Sigmoid colon (tissue), 7 donors: ENCODE measurements around the gene HSPA1A. TPM values are rescaled to one million over a fixed set of nuclear protein-coding genes. Genes with fewer than 3 reads are reported as not detected.
"Not testable (repeated sequence)": the region's sequence is repeated elsewhere in the genome, so short reads cannot be mapped to it uniquely, and the experiment has no call there.

ENCODE experiments used
- DNase-seq: peaks from one replicate; pipeline ENCODE4 v3.0.0-alpha.2; 2019
- H3K27ac ChIP-seq, 4 donors: fragments of 200-600 bp; sonication (generic); one replicate each; pipeline ENCODE4 v1.5.1; 2016 to 2019; ENCODE audit warnings: mild to moderate bottlenecking in 1 of 4
- H3K27me3 ChIP-seq, 3 donors: fragments of 200-600 bp; sonication (generic); one replicate each; pipeline ENCODE4 v1.5.1; 2019; ENCODE audit warnings: mild to moderate bottlenecking in 1 of 3
- H3K36me3 ChIP-seq, 4 donors: fragments of 200-600 bp; sonication (generic); one replicate each; pipeline ENCODE4 v1.5.1; 2016 to 2019
- H3K4me1 ChIP-seq, 4 donors: fragments of 200-600 bp; sonication (generic); one replicate each; pipeline ENCODE4 v1.5.1; 2017 to 2019
- H3K4me3 ChIP-seq, 4 donors: fragments of 200-600 bp; sonication (generic); one replicate each; pipeline ENCODE4 v1.5.1; 2017 to 2019; ENCODE audit warnings: mild to moderate bottlenecking in 2 of 4, moderate library complexity in 1 of 4
- H3K9me3 ChIP-seq, 4 donors: fragments of 200-600 bp in 3 of 4; sonication (generic) in 3 of 4; one replicate each; pipeline versions ENCODE4 v1.5.1 to v1.6.1; 2013 to 2019
- CTCF ChIP-seq, 4 experiments: fragments of 450-650 bp in 3 of 4; fragments of 200-600 bp in 1 of 4; IDR thresholded peaks; one replicate each; pipeline ENCODE4 v1.5.1; 2016 to 2019; ENCODE audit warnings: antibody characterized with exemption in 4 of 4, mild to moderate bottlenecking in 3 of 4, moderate library complexity in 2 of 4
- EP300 ChIP-seq, 4 donors: sonication (generic); formaldehyde crosslinking; IDR thresholded peaks; one replicate each; pipeline ENCODE4 v1.6.1; 2017; ENCODE audit warnings: antibody characterized with exemption in 4 of 4
- POLR2A ChIP-seq, 2 donors: fragments of 450-650 bp; IDR thresholded peaks; one replicate each; pipeline ENCODE4 v1.6.1; 2016; ENCODE audit warnings: antibody characterized with exemption in 2 of 2, mild to moderate bottlenecking in 2 of 2, moderate library complexity in 2 of 2
- POLR2AphosphoS5 ChIP-seq, 4 donors: sonication (generic); formaldehyde crosslinking; IDR thresholded peaks; one replicate each; pipeline ENCODE4 v1.6.1; 2017; ENCODE audit warnings: antibody characterized with exemption in 4 of 4
- WGBS, 2 donors: extraction: QIAGEN DNeasy Blood & Tissue Kit; methylation state at CpG; one replicate each; pipeline ENCODE4 v1.1.7; 2013; 5-methylcytosine and 5-hydroxymethylcytosine counted together
- intact Hi-C: fragments of 100-400 bp; cut with DNase I; formaldehyde crosslinking; loops from one replicate; pipeline ENCODE4 v1.15.1; 2023
- polyA plus RNA-seq, 3 donors: library from polyadenylated mRNA; stranded (reverse); fragments of 200-250 nt; gene quantifications; one replicate each; pipeline ENCODE4 v1.2.3, GENCODE V29; 2013
- total RNA-seq, 4 donors: library from RNA; depleted of rRNA; stranded (reverse); fragments of >200 nt; gene quantifications; one replicate each; pipeline ENCODE4 v1.1.0, GENCODE V29; 2016
- donor health status: healthy with polysubstance abuse.
- donor health status: Bipolar disorder and iron deficiency.
- donor health status: healthy.

HSPA1A gene
- total and polyA plus RNA-seq, 7 donors: 39.0 to 321 (median 147) TPM

GRCh38 chr6:31811645-31812044 lies 3.7 kb upstream of the HSPA1A start:
- Histone ChIP-seq H3K27me3 (no peaks in the 10 kb centered on the region), H3K27ac (no peak overlapping the region), H3K4me1 (peaks cover 0 to 22% (median 21%) of the 10 kb centered on the region in 4 donors), H3K4me3 (no peak overlapping the region), H3K36me3 (no peaks in the 10 kb centered on the region), H3K9me3 (no peaks in the 10 kb centered on the region)
- 95 to 97% methylated on average over 12 of the region's 12 CpGs for WGBS, 2 donors
- TF ChIP-seq POLR2AphosphoS5 (IDR thresholded peaks at IDR 0.05) (no peak), POLR2A (IDR thresholded peaks at IDR 0.05) (no peak), CTCF (IDR thresholded peaks at IDR 0.05) (no peak), EP300 (IDR thresholded peaks at IDR 0.05) (no peak)
- intact Hi-C loops: no loop called here
- DNase-seq: no peak

- Histone ChIP-seq H3K9me3 (no peaks in the 10 kb centered on the region), H3K36me3 (no peaks in the 10 kb centered on the region), H3K27me3 (no peaks in the 10 kb centered on the region), H3K4me1 (peaks cover 0 to 24% (median 23%) of the 10 kb centered on the region in 4 donors), H3K4me3 (peak overlapping the region in 2 of 4 donors; percentile 61 to 67), H3K27ac (peak overlapping the region; percentile 95 to 100 (median 99))
- TF ChIP-seq POLR2AphosphoS5 (IDR thresholded peaks at IDR 0.05) (no peak), POLR2A (IDR thresholded peaks at IDR 0.05) (no peak), CTCF (IDR thresholded peaks at IDR 0.05) (no peak), EP300 (IDR thresholded peaks at IDR 0.05) (no peak)
- DNase-seq: no peak
- WGBS, 2 donors: 92 to 94% methylated on average over 7 of the region's 7 CpGs
- intact Hi-C loops: no loop called here
Measured at GRCh38 chr6:31813465-31813849, 1.9 kb upstream of the HSPA1A start.

GRCh38 chr6:31814677-31815024 lies 692 bp upstream of the HSPA1A start:
- peaks cover 0 to 35% (median 34%) of the 10 kb centered on the region in 4 donors for H3K4me1 ChIP-seq
- H3K27me3 ChIP-seq: no peaks in the 10 kb centered on the region
- H3K4me3 ChIP-seq: peak overlapping the region; percentile 42 to 67 (median 62)
- DNase-seq: peak; percentile 99
- TF ChIP-seq POLR2A (IDR thresholded peaks at IDR 0.05) (peak in 1 of 2 donors; percentile 60), CTCF (IDR thresholded peaks at IDR 0.05) (no peak), EP300 (IDR thresholded peaks at IDR 0.05) (peak in 1 of 4 donors; percentile 80), POLR2AphosphoS5 (IDR thresholded peaks at IDR 0.05) (peak; percentile 76 to 95 (median 84))
- intact Hi-C loops: no loop called here
- H3K9me3 ChIP-seq: no peaks in the 10 kb centered on the region
- H3K36me3 ChIP-seq: no peaks in the 10 kb centered on the region
- peak overlapping the region; percentile 95 to 100 (median 99) for H3K27ac ChIP-seq
- WGBS, 2 donors: 1% methylated on average over 13 of the region's 13 CpGs

GRCh38 chr6:31817133-31817928 lies 2.0 kb downstream of the HSPA1A start:
- Histone ChIP-seq H3K4me3 (peak overlapping the region; percentile 22 to 53 (median 46)), H3K27ac (peak overlapping the region; percentile 93 to 98 (median 95)), H3K4me1 (peaks cover 0 to 55% (median 52%) of the 10 kb centered on the region in 4 donors)
- 43 to 56% methylated on average over 15 to 16 of the region's 37 CpGs for WGBS, 2 donors
- intact Hi-C loops, H3K36me3 ChIP-seq, H3K27me3 ChIP-seq, DNase-seq, H3K9me3 ChIP-seq: not testable (repeated sequence)
- TF ChIP-seq POLR2AphosphoS5 (IDR thresholded peaks at IDR 0.05): peak in 1 of 4 donors; percentile 29

GRCh38 chr6:31817929-31818511 lies 2.7 kb downstream of the HSPA1A start:
- H3K9me3 ChIP-seq, H3K36me3 ChIP-seq, intact Hi-C loops, H3K27me3 ChIP-seq, DNase-seq: not testable (repeated sequence)
- peaks cover 0 to 62% (median 56%) of the 10 kb centered on the region in 4 donors for H3K4me1 ChIP-seq
- peak overlapping the region; percentile 22 to 53 (median 46) for H3K4me3 ChIP-seq
- H3K27ac ChIP-seq: peak overlapping the region; percentile 93 to 98 (median 95)
- 61 to 70% methylated on average over 8 of the region's 8 CpGs for WGBS, 2 donors
